ENCODE measurements around the gene NAP1L4. TPM values are rescaled to one million over a fixed set of nuclear protein-coding genes. Genes with fewer than 3 reads are reported as not detected.

NAP1L4 gene
- total and polyA plus RNA-seq, 9 donors: 97.3 to 116 (median 107) TPM

GRCh38 chr11:2963112-2963754 is 28.9 kb downstream of the NAP1L4 start:
- Histone ChIP-seq H3K4me3 (ENCODE audit: low read length) (no peak overlapping the region), H3K4me1 (ENCODE audit: control insufficient read depth, insufficient read depth, low read length) (no peaks in the 10 kb centered on the region), H3K27me3 (ENCODE audit: control insufficient read depth, insufficient read depth, low read length) (no peaks in the 10 kb centered on the region), H3K9me3 (replicated peaks; ENCODE audit: control insufficient read depth, low read depth, low read length) (no peaks in the 10 kb centered on the region), H3K36me3 (ENCODE audit: control insufficient read depth, insufficient read depth, low read length) (peaks cover 84% of the 10 kb centered on the region), H3K27ac (ENCODE audit: low read length) (no peak overlapping the region)
- WGBS (ENCODE audit: insufficient coverage): 90% methylated on average over 7 of the region's 7 CpGs
- no peak for DNase-seq

- H3K9me3 ChIP-seq (replicated peaks; ENCODE audit: control insufficient read depth, low read depth, low read length): no peaks in the 10 kb centered on the region
- H3K36me3 ChIP-seq (ENCODE audit: control insufficient read depth, insufficient read depth, low read length): peaks cover 85% of the 10 kb centered on the region
- H3K27ac ChIP-seq (ENCODE audit: low read length): no peak overlapping the region
- no peak overlapping the region for H3K4me3 ChIP-seq (ENCODE audit: low read length)
- H3K27me3 ChIP-seq (ENCODE audit: control insufficient read depth, insufficient read depth, low read length): no peaks in the 10 kb centered on the region
- no peak for DNase-seq
- WGBS (ENCODE audit: insufficient coverage): 80% methylated on average over 1 of the region's 5 CpGs
- H3K4me1 ChIP-seq (ENCODE audit: control insufficient read depth, insufficient read depth, low read length): no peaks in the 10 kb centered on the region
Measured at GRCh38 chr11:2961080-2961479, 31.0 kb downstream of the NAP1L4 start.

DNA sequence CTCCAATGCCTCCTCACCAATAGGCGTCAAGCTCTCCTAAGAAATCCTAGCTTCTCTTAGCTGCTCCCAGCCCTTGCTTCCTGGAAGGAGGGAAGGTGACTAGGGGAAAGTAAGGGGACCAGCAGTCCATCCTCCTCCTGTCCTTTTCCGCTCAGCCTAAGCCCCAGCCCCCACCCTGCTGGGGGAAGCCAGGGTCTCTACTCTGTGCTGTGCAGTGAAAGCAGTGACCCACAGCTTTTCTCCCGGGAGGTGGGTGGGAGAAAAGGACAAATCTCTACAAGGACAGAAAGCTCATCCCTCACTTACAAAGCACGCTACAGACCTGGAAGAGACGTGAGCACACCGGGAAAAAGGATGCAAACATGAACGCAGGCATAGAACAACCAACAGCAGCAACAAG is 32.0 kb downstream of the NAP1L4 start:
- no CpG with 5 or more reads among the region's 7 CpGs for WGBS (ENCODE audit: insufficient coverage)
- Histone ChIP-seq H3K27me3 (ENCODE audit: control insufficient read depth, insufficient read depth, low read length) (no peaks in the 10 kb centered on the region), H3K4me1 (ENCODE audit: control insufficient read depth, insufficient read depth, low read length) (no peaks in the 10 kb centered on the region), H3K4me3 (ENCODE audit: low read length) (no peak overlapping the region), H3K36me3 (ENCODE audit: control insufficient read depth, insufficient read depth, low read length) (peaks cover 86% of the 10 kb centered on the region), H3K27ac (ENCODE audit: low read length) (no peak overlapping the region), H3K9me3 (replicated peaks; ENCODE audit: control insufficient read depth, low read depth, low read length) (no peaks in the 10 kb centered on the region)
- DNase-seq: no peak

- Histone ChIP-seq H3K9me3 (replicated peaks; ENCODE audit: control insufficient read depth, low read depth, low read length) (no peaks in the 10 kb centered on the region), H3K4me3 (ENCODE audit: low read length) (no peak overlapping the region), H3K36me3 (ENCODE audit: control insufficient read depth, insufficient read depth, low read length) (peaks cover 86% of the 10 kb centered on the region), H3K4me1 (ENCODE audit: control insufficient read depth, insufficient read depth, low read length) (no peaks in the 10 kb centered on the region), H3K27ac (ENCODE audit: low read length) (no peak overlapping the region), H3K27me3 (ENCODE audit: control insufficient read depth, insufficient read depth, low read length) (no peaks in the 10 kb centered on the region)
- no peak for DNase-seq
- WGBS (ENCODE audit: insufficient coverage): 25% methylated on average over 1 of the region's 3 CpGs
Measured at GRCh38 chr11:2958251-2958650, 33.9 kb downstream of the NAP1L4 start.

DNA sequence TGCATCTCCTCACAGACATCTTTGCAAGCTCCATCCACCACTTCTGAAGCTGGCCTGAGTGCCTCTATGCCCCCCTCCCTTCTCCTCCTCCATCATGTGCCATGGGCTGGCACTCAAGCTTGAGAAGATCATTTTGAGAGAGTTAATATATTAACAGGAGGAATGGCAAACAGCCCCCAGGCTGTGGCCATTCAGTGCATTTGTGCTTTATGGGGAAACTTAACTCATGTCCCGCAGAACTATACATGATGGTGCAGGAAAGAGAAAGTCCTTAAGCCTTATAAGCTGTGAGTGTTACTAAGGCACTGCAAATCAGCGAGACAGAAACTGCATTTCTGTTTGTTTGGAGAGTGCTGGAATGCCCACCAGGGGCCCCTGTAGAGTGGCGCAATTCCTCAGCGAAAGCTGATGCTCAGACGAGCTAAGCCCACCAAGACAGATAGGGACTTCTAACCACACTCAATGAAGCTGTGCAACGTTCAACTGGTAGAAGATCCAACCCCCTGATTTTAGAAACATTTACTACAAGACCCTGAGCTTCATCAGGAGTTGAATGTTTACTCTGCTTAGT is 36.1 kb downstream of the NAP1L4 start:
- no peak for DNase-seq
- H3K4me1 ChIP-seq (ENCODE audit: control insufficient read depth, insufficient read depth, low read length): no peaks in the 10 kb centered on the region
- WGBS (ENCODE audit: insufficient coverage): 63% methylated on average over 3 of the region's 6 CpGs
- no peaks in the 10 kb centered on the region for H3K27me3 ChIP-seq (ENCODE audit: control insufficient read depth, insufficient read depth, low read length)
- peaks cover 91% of the 10 kb centered on the region for H3K36me3 ChIP-seq (ENCODE audit: control insufficient read depth, insufficient read depth, low read length)
- H3K4me3 ChIP-seq (ENCODE audit: low read length): no peak overlapping the region
- H3K9me3 ChIP-seq (replicated peaks; ENCODE audit: control insufficient read depth, low read depth, low read length): no peaks in the 10 kb centered on the region
- no peak overlapping the region for H3K27ac ChIP-seq (ENCODE audit: low read length)

- no peak overlapping the region for H3K27ac ChIP-seq (ENCODE audit: low read length)
- peaks cover 89% of the 10 kb centered on the region for H3K36me3 ChIP-seq (ENCODE audit: control insufficient read depth, insufficient read depth, low read length)
- no peaks in the 10 kb centered on the region for H3K9me3 ChIP-seq (replicated peaks; ENCODE audit: control insufficient read depth, low read depth, low read length)
- no peak overlapping the region for H3K4me3 ChIP-seq (ENCODE audit: low read length)
- no peaks in the 10 kb centered on the region for H3K4me1 ChIP-seq (ENCODE audit: control insufficient read depth, insufficient read depth, low read length)
- no peaks in the 10 kb centered on the region for H3K27me3 ChIP-seq (ENCODE audit: control insufficient read depth, insufficient read depth, low read length)
- no peak for DNase-seq
- WGBS (ENCODE audit: insufficient coverage): 86% methylated on average over 4 of the region's 6 CpGs
Measured at GRCh38 chr11:2954263-2954662, 37.9 kb downstream of the NAP1L4 start.

GRCh38 chr11:2952290-2952689 is 39.8 kb downstream of the NAP1L4 start:
- WGBS (ENCODE audit: insufficient coverage): 83% methylated on average over 6 of the region's 6 CpGs
- no peak for DNase-seq
- no peak overlapping the region for H3K27ac ChIP-seq (ENCODE audit: low read length)

GRCh38 chr11:2951231-2952110 is 40.7 kb downstream of the NAP1L4 start:
- H3K9me3 ChIP-seq (replicated peaks; ENCODE audit: control insufficient read depth, low read depth, low read length): no peaks in the 10 kb centered on the region
- H3K4me3 ChIP-seq (ENCODE audit: low read length): no peak overlapping the region
- DNase-seq: no peak
- WGBS (ENCODE audit: insufficient coverage): 84% methylated on average over 5 of the region's 9 CpGs
- H3K36me3 ChIP-seq (ENCODE audit: control insufficient read depth, insufficient read depth, low read length): peaks cover 78% of the 10 kb centered on the region
- H3K4me1 ChIP-seq (ENCODE audit: control insufficient read depth, insufficient read depth, low read length): peaks cover 3% of the 10 kb centered on the region
- no peak overlapping the region for H3K27ac ChIP-seq (ENCODE audit: low read length)
- H3K27me3 ChIP-seq (ENCODE audit: control insufficient read depth, insufficient read depth, low read length): no peaks in the 10 kb centered on the region

More at GRCh38 chr11:2952290-2952689, 39.8 kb downstream of the NAP1L4 start:
- no peak overlapping the region for H3K4me3 ChIP-seq (ENCODE audit: low read length)
- H3K9me3 ChIP-seq (replicated peaks; ENCODE audit: control insufficient read depth, low read depth, low read length): no peaks in the 10 kb centered on the region
- peaks cover 84% of the 10 kb centered on the region for H3K36me3 ChIP-seq (ENCODE audit: control insufficient read depth, insufficient read depth, low read length)
- no peaks in the 10 kb centered on the region for H3K4me1 ChIP-seq (ENCODE audit: control insufficient read depth, insufficient read depth, low read length)
- H3K27me3 ChIP-seq (ENCODE audit: control insufficient read depth, insufficient read depth, low read length): no peaks in the 10 kb centered on the region

DNA sequence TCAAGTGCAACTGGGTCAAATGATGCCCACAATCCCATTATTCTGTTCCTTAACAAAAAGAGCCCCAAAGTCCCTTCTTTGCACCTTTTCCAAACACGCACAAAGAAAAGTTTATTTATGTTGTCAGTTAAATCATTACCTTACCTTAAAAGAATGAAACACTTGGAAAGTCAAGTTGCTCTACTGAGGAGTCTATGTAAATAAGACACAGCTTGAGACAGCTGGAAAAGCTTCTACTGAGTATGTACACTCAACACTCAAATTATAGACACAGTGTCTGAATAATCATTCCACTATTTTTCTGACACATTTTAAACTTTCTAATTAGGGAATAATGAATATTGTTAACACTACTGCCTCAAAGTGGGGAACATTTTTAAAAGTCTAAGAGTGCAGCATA is 41.3 kb downstream of the NAP1L4 start:
- Histone ChIP-seq H3K36me3 (ENCODE audit: control insufficient read depth, insufficient read depth, low read length) (peaks cover 71% of the 10 kb centered on the region), H3K4me3 (ENCODE audit: low read length) (no peak overlapping the region), H3K27ac (ENCODE audit: low read length) (no peak overlapping the region), H3K9me3 (replicated peaks; ENCODE audit: control insufficient read depth, low read depth, low read length) (no peaks in the 10 kb centered on the region), H3K4me1 (ENCODE audit: control insufficient read depth, insufficient read depth, low read length) (peaks cover 9% of the 10 kb centered on the region), H3K27me3 (ENCODE audit: control insufficient read depth, insufficient read depth, low read length) (no peaks in the 10 kb centered on the region)
- no CpG with 5 or more reads among the region's 1 CpG for WGBS (ENCODE audit: insufficient coverage)
- DNase-seq: no peak

GRCh38 chr11:2949920-2950319 is 42.2 kb downstream of the NAP1L4 start:
- 90% methylated on average over 11 of the region's 11 CpGs for WGBS (ENCODE audit: insufficient coverage)
- no peak overlapping the region for H3K27ac ChIP-seq (ENCODE audit: low read length)
- DNase-seq: no peak
- H3K36me3 ChIP-seq (ENCODE audit: control insufficient read depth, insufficient read depth, low read length): peaks cover 63% of the 10 kb centered on the region
- H3K4me3 ChIP-seq (ENCODE audit: low read length): no peak overlapping the region
- H3K9me3 ChIP-seq (replicated peaks; ENCODE audit: control insufficient read depth, low read depth, low read length): no peaks in the 10 kb centered on the region
- H3K4me1 ChIP-seq (ENCODE audit: control insufficient read depth, insufficient read depth, low read length): peaks cover 16% of the 10 kb centered on the region
- H3K27me3 ChIP-seq (ENCODE audit: control insufficient read depth, insufficient read depth, low read length): no peaks in the 10 kb centered on the region

All from muscle of leg (tissue), 11 donors.